DOHH2 (cell line): ENCODE data around the gene ATG2B.

Source experiments
- EZH2phosphoT487 ChIP-seq: fragments of 200-600 bp; sonication (generic); IDR thresholded peaks from 2 replicates; pipeline ENCODE4 v1.6.1; 2017; ENCODE audit warnings: borderline replicate concordance, mild to moderate bottlenecking, antibody characterized with exemption, low read length, moderate library complexity, mixed read lengths
- TF ChIP-seq, protein P1 (sequence below): fragments of 200-600 bp; sonication (generic); IDR thresholded peaks from one replicate; pipeline ENCODE4 v1.5.1; 2014; ENCODE audit warnings: antibody characterized with exemption, mild to moderate bottlenecking, low read depth, low read length; ENCODE audit not compliant: poor library complexity, severe bottlenecking

DNA sequence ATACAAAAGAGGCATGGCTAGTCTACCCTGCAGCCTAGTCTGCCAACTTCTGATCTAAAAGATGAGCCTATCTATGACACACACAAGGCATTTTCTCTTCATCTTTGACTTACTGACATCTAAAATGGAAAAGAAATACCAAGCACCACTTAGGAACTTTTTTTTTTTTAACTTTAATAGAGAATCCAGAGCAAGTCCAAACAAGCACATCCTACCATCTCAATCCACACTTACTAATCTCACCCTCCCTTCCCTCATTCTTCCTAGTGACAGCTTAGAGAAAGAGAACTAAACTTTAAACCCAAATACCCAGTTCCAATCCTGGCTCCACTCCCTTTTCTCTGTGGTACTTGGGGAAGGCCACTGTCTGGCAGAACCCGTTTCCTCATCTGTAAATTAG lies 75.3 kb downstream of the ATG2B start:
- TF ChIP-seq, protein P1, sequence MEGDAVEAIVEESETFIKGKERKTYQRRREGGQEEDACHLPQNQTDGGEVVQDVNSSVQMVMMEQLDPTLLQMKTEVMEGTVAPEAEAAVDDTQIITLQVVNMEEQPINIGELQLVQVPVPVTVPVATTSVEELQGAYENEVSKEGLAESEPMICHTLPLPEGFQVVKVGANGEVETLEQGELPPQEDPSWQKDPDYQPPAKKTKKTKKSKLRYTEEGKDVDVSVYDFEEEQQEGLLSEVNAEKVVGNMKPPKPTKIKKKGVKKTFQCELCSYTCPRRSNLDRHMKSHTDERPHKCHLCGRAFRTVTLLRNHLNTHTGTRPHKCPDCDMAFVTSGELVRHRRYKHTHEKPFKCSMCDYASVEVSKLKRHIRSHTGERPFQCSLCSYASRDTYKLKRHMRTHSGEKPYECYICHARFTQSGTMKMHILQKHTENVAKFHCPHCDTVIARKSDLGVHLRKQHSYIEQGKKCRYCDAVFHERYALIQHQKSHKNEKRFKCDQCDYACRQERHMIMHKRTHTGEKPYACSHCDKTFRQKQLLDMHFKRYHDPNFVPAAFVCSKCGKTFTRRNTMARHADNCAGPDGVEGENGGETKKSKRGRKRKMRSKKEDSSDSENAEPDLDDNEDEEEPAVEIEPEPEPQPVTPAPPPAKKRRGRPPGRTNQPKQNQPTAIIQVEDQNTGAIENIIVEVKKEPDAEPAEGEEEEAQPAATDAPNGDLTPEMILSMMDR: no peak
- no peak for TF ChIP-seq EZH2phosphoT487
